HG02884 (cell line): ENCODE results near the gene POC1A.
"Not testable (repeated sequence)": the region's sequence is repeated elsewhere in the genome, so short reads cannot be mapped to it uniquely, and the experiment has no call there.

Experiments
- ATAC-seq: cut with Tn5 transposase; IDR thresholded peaks from one replicate; pipeline ENCODE4 v1.9.1; 2021; ENCODE audit warnings: mild to moderate bottlenecking, moderate library complexity; ENCODE audit not compliant: unreplicated experiment

POC1A gene

GRCh38 chr3:52054661-52055511, 99.3 kb downstream of the POC1A start:
- ATAC-seq: no peak

- no peak for ATAC-seq
Observed at GRCh38 chr3:52053307-52054304, 100.6 kb downstream of the POC1A start.

- no peak for ATAC-seq
Observed at GRCh38 chr3:52052831-52053306, 101.4 kb downstream of the POC1A start.

- ATAC-seq: no peak
Observed at GRCh38 chr3:52051444-52051843, 102.8 kb downstream of the POC1A start.

GRCh38 chr3:52050571-52050970, 103.7 kb downstream of the POC1A start:
- ATAC-seq: no peak

- no peak for ATAC-seq
Observed at GRCh38 chr3:52049503-52049902, 104.7 kb downstream of the POC1A start.

- no peak for ATAC-seq
Observed at GRCh38 chr3:52047295-52047960, 106.8 kb downstream of the POC1A start.

GRCh38 chr3:52046902-52047239, 107.4 kb downstream of the POC1A start:
- ATAC-seq: no peak

GRCh38 chr3:52046186-52046901, 107.9 kb downstream of the POC1A start:
- ATAC-seq: no peak

- ATAC-seq: no peak
Observed at GRCh38 chr3:52044869-52045619, 109.2 kb downstream of the POC1A start.

- ATAC-seq: no peak
Observed at GRCh38 chr3:52043750-52044149, 110.5 kb downstream of the POC1A start.

GRCh38 chr3:52043039-52043438, 111.2 kb downstream of the POC1A start:
- not testable (repeated sequence) for ATAC-seq

GRCh38 chr3:52041118-52041731, 113.0 kb downstream of the POC1A start:
- ATAC-seq: no peak

- ATAC-seq: no peak
Observed at GRCh38 chr3:52040600-52040999, 113.6 kb downstream of the POC1A start.

- ATAC-seq: no peak
Observed at GRCh38 chr3:52039846-52040245, 114.4 kb downstream of the POC1A start.

GRCh38 chr3:52039426-52039825, 114.8 kb downstream of the POC1A start:
- no peak for ATAC-seq

GRCh38 chr3:52038227-52038626, 116.0 kb downstream of the POC1A start:
- ATAC-seq: no peak

- ATAC-seq: no peak
Observed at GRCh38 chr3:52037291-52037690, 116.9 kb downstream of the POC1A start.

GRCh38 chr3:52036829-52037228, 117.4 kb downstream of the POC1A start:
- no peak for ATAC-seq
